OCI-LY7 (cell line): Measurements from ENCODE around the gene RTN4R.

Source experiments
- CTCF ChIP-seq: fragments of 200-600 bp; sonication (generic); conservative IDR thresholded peaks from 2 replicates; pipeline ENCODE4 v1.5.1; 2014; ENCODE audit warnings: mild to moderate bottlenecking, antibody characterized with exemption, low read length, moderate library complexity, mixed read lengths
- EZH2phosphoT487 ChIP-seq: fragments of 200-600 bp; sonication (generic); IDR thresholded peaks from 2 replicates; pipeline ENCODE4 v1.6.1; 2018; ENCODE audit warnings: low read depth, borderline replicate concordance, mild to moderate bottlenecking, mixed run types, antibody characterized with exemption, low read length, moderate library complexity, mixed read lengths

- TF ChIP-seq CTCF = no peak
- no peak for TF ChIP-seq EZH2phosphoT487
Measured at GRCh38 chr22:20315337-20316216, 47.5 kb upstream of the RTN4R start.
